NCI-H2171 (cell line): ENCODE data around the gene IRS2.
"Not testable (repeated sequence)": the region's sequence is repeated elsewhere in the genome, so short reads cannot be mapped to it uniquely, and the experiment has no call there.

Experiments used
- DNase-seq: peaks from one replicate; lab custom pipeline; 2025; lab: John Stamatoyannopoulos, UW

IRS2 gene

GRCh38 chr13:109786457-109787134 lies at the start of gene IRS2:
Gene IRS2, minus strand, starts transcription at chr13:109786583. Its CDS starts 530 bp downstream, at chr13:109786053.
- DNase-seq: peak; percentile 98

- DNase-seq: peak; percentile 30
Measured at GRCh38 chr13:109834973-109835720, 48.8 kb upstream of the IRS2 start.

GRCh38 chr13:109833940-109834339 lies 47.6 kb upstream of the IRS2 start:
- DNase-seq: no peak

GRCh38 chr13:109833071-109833470 lies 46.7 kb upstream of the IRS2 start:
- no peak for DNase-seq

- DNase-seq: not testable (repeated sequence)
Measured at GRCh38 chr13:109828591-109829316, 42.4 kb upstream of the IRS2 start.

GRCh38 chr13:109823201-109823600 lies 36.8 kb upstream of the IRS2 start:
- DNase-seq: not testable (repeated sequence)

GRCh38 chr13:109821103-109821502 lies 34.7 kb upstream of the IRS2 start:
- no peak for DNase-seq

- no peak for DNase-seq
Measured at GRCh38 chr13:109819874-109820273, 33.5 kb upstream of the IRS2 start.

GRCh38 chr13:109818886-109819285 lies 32.5 kb upstream of the IRS2 start:
- DNase-seq: no peak

- peak; percentile 75 for DNase-seq
Measured at GRCh38 chr13:109817591-109818535, 31.5 kb upstream of the IRS2 start.

- DNase-seq: no peak
Measured at GRCh38 chr13:109816808-109817203, 30.4 kb upstream of the IRS2 start.

- DNase-seq: no peak
Measured at GRCh38 chr13:109816112-109816807, 29.9 kb upstream of the IRS2 start.

- no peak for DNase-seq
Measured at GRCh38 chr13:109815651-109816050, 29.3 kb upstream of the IRS2 start.

- DNase-seq: no peak
Measured at GRCh38 chr13:109813663-109814062, 27.3 kb upstream of the IRS2 start.

- no peak for DNase-seq
Measured at GRCh38 chr13:109812382-109812781, 26.0 kb upstream of the IRS2 start.

- DNase-seq: no peak
Measured at GRCh38 chr13:109810761-109811510, 24.6 kb upstream of the IRS2 start.

- no peak for DNase-seq
Measured at GRCh38 chr13:109809216-109809932, 23.0 kb upstream of the IRS2 start.

- DNase-seq: no peak
Measured at GRCh38 chr13:109807345-109807744, 21.0 kb upstream of the IRS2 start.

GRCh38 chr13:109804654-109805053 lies 18.3 kb upstream of the IRS2 start:
- DNase-seq: no peak

- no peak for DNase-seq
Measured at GRCh38 chr13:109803825-109804224, 17.4 kb upstream of the IRS2 start.
